NCI-H146 treated with DMSO at 0.1 percent for 48 hours (cell line): Measurements from ENCODE around the gene GABRR2.
"Not testable (repeated sequence)": the region's sequence is repeated elsewhere in the genome, so short reads cannot be mapped to it uniquely, and the experiment has no call there.

Experiments
- DNase-seq: peaks from one replicate; lab custom pipeline; 2025; ENCODE audit not compliant: unreplicated experiment; lab: John Stamatoyannopoulos, UW

The GABRR2 gene

DNA sequence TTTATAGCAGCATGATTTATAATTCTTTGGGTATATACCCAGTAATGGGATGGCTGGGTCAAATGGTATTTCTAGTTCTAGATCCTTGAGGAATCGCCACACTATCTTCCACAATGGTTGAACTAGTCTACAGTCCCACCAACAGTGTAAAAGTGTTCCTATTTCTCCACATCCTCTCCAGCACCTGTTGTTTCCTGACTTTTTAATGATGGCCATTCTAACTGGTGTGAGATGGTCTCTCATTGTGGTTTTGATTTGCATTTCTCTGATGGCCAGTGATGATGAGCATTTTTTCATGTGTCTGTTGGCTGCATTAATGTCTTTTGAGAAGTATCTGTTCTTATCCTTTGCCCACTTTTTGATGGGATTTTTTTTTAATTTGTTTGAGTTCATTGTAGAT lies 20.0 kb downstream of the GABRR2 start:
- not testable (repeated sequence) for DNase-seq

DNA sequence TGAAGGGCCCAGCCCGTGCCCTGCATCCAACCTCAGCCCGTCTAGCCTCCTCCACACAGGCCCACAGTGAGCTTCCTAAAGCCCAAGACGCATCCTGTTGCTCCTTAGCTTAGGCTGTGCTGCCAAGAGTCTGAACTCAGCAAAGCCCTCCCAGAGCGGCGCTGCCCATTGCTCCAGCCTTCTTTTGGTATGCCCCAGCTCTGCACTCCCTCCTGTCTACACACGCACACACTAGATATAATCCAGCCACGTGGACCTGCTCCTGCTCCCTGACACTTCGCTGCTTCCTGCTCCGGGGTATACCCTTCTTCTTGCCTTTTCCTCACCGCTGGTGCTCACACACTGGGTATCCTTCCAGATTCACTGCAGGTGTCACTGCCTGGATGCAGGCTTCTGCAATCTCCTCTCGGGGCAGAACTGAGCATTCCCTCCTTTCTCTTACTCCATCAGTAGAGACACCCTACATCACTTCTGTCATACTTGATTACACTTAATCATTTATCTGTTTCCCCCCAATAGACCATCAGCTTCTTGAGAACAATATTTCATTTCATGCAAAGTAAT lies 23.8 kb downstream of the GABRR2 start:
- no peak for DNase-seq

DNA sequence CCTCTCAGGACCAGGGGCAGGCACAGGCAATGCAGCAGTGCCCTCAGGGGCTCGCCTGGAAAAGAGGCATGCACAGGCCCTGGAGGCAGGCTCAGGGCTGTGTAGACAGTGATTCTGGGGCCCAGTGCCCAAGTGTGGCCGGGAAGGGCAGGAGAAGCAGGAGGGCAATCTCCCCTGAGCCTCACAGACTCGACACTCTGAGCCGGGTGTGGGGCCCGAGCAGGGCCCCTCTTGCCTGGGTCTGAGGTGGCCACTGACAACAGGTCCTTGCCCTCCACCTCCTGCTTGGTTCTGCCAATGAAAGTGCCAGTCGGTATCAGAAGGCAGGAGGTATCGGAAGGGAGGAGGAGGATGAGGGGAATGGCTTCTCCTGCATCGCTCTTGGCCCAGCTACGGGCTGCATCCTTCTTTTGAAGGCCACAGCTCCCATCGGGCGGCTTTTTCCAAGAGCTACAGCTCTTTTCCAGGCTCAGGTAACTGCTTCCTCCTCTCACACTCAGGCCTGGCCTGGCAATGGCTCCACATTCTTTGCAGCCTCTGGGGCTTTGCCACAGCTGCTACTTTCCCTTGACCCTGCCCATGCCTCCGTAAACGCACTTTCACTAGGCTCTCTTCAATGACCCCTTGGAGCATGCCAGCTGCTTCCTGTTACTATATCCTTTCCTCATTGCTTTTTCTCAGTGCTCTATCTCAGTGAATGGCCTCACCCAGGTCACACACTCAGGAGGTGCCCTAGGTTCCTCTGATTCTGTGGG lies 24.5 kb downstream of the GABRR2 start:
- DNase-seq = no peak

DNA sequence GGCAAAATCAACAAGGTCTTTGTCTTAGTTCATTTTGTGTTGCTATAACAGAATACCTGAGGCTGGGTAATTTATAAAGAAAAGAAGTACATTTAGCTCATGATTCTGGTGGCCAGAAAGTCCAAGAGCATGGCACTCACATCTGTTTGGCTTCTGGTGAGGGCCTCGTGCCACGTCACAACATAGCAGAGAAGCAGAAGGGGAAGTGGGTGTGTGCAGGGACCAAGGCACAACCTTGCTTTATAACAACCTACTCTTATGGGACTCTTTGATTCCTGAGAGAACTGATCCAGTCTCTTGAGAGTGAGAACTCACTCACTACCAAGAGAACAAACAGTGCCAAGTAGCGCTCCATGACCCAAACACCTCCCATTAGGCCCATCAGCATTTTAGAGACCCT lies 25.4 kb downstream of the GABRR2 start:
- DNase-seq = no peak

DNA sequence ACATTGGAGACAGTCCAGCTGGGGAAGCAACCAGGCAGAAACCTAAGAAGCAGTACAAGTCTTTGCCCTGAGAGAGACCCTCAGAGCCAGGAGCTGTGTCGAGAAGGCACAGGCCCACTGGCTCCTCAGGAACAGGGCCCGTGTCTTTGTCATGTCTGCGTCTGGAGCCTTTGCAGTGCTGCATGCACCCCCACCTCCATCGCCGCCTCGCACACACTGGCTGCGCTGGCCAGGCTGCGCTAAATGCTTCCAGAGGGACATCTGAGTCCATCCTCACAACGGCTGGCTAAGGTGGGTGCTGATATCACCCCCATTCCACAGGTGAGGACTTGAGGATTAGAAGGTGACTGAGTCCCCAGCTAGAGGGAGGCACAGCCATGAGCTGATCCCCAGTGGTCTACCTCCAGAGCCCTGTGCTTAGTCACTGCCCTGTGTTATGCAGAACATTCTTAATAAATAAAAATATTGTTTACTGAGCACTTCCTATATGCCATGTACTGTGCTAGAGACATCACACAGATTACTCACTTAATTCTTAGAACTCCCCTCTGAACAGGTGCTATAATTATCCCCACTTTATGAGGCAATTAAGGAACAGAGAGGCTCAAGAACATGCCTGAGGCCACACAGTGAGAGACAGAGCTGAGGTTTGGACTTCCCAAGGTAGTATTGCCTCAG lies 27.6 kb downstream of the GABRR2 start:
- DNase-seq = no peak

DNA sequence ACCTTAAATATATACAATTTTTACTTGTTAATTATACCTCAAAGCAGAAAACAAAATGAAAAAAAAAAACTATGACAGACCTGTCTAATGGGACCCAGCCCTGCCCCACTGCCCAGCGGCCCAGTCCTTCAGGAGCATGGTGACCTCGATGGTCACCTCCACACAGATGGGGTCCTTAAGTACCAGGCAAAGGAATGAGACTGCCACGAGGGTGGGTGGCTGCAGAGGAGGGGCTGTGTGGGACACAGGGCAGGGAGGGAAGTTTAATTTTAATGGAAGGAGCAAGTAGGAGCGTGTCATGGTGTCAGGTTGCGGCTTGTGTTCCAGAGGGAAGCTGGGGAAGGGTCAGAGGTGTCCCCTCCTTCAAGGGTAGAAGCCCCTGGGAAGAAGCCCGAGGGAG lies 28.6 kb downstream of the GABRR2 start:
- DNase-seq = no peak

DNA sequence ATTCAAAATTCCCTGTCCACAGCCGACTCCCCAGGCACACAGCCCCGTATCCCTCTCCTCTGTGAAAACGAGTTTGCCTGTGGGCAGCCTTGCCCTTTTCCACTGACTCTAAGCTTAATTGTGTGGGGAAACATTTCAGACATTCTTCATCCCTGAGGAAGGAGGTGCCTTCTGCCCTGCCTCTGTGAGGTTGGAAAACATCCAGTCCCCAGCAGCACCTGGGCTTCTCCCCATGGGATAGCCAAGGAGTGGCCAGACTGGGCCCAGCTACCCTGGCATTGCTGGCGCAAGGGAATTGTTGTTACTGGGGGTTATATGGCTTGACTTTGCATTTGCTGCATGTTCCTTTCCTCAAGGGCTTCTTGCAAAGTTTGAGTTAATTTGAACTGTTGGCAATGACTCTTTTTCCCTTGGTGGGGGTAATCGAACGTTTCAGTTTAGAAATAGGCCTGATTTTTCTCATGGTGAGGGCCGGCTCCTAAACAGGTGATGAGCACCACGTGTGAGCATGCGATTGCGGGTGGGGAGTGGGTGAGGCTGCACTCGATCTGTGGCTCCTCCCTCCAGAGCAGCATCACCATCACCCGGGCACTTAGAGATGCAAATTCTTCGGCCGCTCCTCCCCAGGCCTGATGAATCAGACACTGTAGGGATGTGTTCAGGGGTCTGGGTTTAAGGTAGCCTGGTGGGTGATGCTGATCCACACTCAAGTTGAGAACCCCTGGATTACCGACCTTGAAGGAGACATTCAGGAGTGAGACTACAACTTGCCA lies 29.9 kb downstream of the GABRR2 start:
- no peak for DNase-seq

DNA sequence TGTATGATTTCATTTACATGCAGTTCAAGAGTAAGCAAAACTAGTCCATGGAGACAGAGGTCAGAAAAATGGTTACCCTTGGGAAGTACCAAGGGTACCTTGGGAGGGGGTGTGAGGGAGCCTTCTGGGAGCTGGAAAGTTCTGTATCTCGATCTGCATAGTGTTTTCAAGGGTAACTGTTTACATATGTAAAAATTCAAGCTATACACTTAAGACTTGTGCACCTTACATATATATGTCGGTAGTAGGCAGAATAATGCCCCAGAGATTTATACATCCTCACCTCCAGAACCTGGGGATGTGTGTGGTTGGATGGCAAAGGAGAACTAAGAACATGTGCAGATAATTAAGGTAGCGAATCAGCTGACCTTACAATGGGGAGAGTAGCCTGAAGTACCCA lies 31.0 kb downstream of the GABRR2 start:
- no peak for DNase-seq

DNA sequence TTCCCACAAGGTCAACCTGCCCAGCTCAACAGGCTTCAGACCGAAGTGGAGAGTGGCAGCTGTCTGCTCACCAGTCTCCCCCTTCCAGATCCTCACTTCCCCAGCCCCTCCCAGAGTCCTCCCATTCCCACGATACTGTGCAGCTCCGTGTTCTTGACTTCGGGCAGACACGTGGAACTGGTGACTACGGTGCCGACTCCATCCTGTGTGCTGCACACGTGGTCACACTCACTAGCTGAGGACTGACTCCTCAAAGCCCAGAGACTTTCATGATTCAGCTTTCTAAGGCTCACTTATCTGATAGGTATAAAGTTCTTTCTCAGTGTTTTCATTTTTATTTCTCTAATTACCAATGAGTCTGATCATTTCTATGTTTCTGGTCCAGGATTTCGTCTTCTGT lies 32.4 kb downstream of the GABRR2 start:
- no peak for DNase-seq

DNA sequence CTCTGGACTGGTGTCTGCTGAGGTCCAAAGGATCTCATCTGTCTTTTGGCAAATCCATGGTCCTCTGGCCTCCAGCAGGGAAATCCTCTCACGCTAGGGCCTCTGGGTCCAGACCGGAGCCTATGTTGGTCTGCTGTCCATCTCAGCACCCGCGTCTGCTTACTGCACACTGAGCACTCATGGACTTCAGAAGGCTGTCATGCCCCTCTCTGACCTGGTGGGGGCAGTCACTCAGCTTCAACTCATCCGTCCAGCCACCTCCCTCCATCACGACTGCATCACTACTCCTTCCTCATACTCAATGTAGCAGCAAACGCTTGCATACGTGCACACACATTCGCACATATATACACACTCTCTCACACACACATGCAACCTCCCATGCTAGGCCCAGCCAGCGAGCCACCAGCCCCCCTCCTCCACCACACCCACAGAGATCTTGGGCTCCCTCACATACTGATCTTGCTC lies 33.3 kb downstream of the GABRR2 start:
- DNase-seq = no peak

DNA sequence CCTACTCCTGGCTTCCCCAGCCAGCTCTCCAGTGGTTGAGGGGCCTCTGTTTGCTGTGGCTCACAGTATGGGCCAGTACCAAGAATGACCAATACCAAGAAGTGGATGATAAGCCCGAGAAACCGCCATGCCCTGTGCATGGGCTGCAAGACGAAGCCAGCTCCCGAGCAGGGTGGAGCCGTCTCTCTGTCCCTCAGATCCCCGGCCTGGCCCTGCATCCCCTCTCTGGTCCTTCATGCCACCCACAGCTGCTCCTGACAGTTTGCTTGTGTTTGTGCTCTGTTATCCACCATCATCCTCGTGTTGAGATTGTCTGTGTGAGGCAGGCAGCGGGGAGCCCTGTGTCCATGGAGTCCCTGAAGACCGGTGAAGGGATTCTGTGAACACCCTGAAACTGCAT lies 36.1 kb downstream of the GABRR2 start:
- no peak for DNase-seq

DNA sequence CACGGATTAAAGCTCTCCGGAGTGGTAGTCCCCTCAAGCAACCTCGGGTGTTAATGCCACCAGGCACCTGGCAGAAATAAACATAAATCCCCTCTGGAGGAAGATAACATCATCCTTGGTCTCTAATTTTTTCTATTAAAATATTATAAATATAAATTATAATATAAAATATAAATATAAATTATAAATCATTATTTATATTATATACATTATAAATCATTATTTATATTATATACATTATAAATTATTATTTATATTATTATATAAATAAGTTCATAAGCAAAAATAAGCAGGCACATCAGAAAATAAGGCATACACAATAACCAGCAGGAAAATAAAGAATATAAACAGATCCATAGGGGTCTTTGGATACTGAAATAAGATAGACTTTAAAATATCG lies 39.2 kb downstream of the GABRR2 start:
- no peak for DNase-seq

DNA sequence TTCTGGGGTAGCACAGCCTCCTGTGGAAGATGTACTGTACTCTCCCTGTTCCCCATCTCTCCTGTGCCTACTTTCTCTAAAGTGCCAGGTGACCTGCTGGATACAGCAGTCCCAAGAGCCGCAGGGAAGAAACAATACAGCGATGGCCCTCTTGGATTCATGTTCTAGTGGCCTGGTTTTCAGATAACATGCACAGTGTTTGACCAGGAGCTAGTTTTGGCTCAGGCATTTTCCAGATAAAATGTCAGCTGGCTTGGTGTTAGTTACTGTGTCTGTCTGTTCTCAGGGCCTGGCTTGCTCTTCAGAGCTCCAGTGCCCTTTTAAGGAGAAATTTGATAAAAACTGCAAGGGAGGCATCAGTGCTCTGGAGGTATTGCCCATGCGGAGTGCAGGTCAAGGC lies 41.3 kb downstream of the GABRR2 start:
- no peak for DNase-seq

DNA sequence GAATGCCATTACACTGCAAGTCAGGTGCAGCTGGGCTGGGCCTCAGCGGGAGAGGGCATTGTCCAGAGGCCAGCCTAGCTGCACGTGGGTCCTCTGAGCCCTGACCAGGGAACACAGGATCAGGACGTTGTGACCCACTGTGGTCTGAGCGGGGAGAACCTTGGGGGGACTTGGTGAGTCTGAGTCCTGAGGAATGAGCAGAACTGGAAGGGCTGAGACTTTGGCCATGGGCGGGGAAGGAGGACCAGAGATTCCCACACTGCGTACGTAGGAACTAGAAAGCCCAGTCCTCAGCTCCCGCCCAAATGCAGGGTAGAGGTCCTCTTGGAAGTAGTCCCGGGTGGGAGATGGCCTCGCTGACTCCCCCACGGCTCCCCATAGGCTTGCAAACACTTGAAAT lies 42.5 kb downstream of the GABRR2 start:
- no peak for DNase-seq

DNA sequence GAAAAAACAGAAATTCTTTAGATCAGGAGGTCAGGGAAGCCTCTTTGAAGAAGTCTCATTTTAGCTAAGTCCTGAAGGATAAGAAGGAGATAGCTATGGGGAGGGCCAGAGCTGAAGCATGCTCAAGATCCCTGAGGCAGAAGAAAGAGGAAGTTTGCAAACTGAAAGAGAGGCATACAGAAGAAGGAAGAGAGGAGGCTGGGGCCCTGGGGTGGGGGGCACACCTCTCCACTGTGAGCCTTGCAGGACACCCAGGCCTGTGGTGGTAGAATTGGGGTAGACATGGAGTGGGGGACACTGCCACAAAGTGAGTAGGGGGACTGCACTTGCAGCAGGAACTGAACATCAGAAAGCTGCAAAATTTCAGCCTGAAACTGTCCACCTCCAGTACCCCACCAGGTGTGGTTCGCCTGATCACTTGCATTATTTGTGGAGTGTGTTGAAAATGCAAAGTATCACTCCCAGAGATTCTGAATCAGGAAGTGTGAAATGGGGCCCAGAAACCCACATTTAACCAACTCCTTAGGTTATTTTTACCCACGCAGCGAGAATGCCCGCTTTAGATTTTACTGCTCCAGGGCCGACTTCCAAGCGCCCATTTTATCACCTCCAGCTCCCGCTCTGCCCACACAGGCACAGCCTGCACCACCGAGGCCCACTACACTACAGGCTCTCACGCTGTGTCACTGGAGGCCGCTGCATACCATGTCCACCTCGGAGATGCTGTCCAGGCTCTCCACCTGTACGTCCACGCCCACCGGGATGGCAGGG lies 44.0 kb downstream of the GABRR2 start:
- no peak for DNase-seq

DNA sequence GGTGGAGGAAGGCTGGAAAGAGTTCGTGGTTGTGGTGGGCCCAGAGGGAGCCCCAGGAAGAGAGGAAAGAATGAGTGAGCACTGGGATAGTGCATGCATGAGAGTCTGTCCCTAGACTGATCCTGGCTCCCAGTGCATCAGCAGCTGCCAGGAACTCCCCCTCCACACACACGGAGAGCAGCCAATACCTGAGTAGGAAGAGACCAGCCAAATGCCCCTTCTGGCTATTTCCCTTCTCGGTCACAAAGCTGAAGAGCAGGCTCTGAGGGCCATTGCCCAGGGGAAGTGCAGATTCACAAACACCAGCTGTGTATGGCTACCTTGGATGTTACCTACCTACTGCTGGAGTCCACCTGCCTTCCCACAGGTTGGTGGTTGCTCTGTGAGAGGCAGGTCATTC lies 45.1 kb downstream of the GABRR2 start:
- DNase-seq = no peak

DNA sequence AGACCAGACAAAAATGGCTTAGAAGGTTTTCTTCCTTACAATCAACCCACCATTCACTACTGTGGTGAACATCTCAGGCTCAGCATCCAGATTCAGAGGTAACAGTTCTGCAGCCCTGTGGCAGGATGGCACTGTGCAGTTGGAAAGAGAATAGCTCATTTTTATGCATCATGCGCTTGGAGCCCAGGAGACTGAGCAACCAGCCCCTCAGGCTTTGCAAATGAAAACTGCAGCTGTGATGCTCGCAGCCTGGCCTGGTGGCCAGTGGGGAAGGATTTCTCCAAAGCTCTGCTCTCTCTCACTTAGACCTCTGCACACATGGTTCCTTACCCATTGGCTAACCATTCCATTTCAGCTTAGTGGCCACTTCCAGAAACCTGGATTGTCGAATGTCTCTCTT lies 45.8 kb downstream of the GABRR2 start:
- no peak for DNase-seq

DNA sequence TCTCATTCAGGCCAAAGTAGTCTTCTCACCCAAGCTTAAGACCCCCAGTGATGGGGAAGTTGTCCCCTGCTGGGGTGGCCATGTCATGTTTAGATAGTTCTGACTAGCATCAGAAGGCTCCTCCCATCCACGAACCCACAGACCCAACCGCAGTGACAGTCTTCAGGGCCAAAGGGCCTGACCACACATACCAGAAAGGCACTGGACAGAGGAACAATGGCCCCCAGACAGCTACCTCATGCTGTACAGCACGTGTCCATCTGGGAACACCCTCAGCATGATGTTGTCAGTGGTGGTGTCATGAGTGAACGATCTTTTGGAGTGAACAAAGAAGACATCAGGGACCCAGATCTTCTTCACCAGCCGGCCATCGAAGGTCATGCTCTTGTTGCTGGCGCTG lies 46.3 kb downstream of the GABRR2 start:
- DNase-seq = no peak

DNA sequence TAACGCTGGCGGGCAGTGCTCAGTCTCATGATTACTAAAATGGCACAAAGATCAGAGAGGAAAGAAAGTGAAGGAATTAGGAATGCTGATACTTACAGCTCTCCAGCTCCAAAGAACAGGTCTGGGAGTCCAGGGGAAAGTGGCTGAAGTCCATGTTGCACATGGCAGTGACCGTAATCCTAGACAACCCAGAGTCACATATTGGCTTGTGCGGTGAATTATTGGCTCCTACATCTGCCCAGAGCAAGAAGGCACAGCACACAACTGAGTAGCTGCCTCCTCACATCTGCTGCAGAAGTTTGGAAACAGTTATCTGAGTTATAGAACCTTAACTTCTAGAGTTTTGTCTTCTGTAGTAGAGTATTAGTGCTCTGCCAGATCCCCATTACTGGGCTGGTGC lies 47.2 kb downstream of the GABRR2 start:
- DNase-seq = no peak

DNA sequence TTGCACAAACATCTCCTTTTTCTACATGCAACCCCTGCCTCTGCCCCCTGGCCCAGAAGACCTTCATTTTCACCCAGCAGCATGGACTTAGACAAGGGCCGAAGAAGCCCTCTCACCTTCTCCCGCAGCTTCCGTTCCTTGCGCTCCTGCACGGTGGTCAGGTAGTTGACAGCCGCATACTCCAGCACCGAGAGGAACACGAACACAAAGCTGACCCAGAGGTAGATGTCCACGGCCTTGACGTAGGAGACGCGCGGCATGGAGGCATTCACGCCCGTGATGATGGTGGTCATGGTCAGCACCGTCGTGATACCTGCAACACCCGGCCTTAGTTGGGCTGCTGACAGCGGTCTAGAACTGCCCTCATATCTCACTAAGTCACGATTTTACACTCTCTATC lies 50.8 kb downstream of the GABRR2 start:
- no peak for DNase-seq

DNA sequence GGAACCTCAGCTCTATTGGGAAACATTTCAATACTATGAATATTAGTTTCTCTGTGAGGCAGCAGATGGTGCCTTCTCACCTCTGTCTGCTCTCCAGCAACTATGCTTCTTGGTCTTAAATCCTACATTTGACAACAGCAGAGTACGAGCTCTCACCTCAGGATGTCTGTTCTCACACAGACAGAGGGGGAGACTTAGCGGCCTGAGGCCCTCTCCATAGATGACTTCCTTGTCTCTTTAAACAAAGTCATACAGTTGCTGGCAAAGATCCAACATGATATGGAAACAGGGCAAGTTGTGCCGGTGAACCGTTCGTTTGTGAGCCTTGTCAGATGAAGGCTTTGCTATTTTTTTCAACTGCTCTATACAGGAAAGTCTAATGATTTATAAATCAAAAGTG lies 54.3 kb downstream of the GABRR2 start:
- DNase-seq = peak; percentile 37
